Measurements from ENCODE around the gene DNAH2. TPM values are rescaled to one million over a fixed set of nuclear protein-coding genes. Genes with fewer than 3 reads are reported as not detected.

Gene DNAH2
- total RNA-seq, 1 donor: under 0.01 TPM

- no peak overlapping the region for H3K4me3 ChIP-seq (ENCODE audit: insufficient read depth, low read length)
- H3K36me3 ChIP-seq (ENCODE audit: insufficient read depth, low read length): no peaks in the 10 kb centered on the region
- no peak overlapping the region for H2AFZ ChIP-seq (ENCODE audit: low read length)
- peaks cover 43% of the 10 kb centered on the region for H3K27me3 ChIP-seq (ENCODE audit: insufficient read depth, low read length)
- no peak overlapping the region for H3K27ac ChIP-seq (ENCODE audit: low read depth, low read length)
- DNase-seq (ENCODE audit: insufficient read length, low spot score, missing footprints): no peak
- peaks cover 4% of the 10 kb centered on the region for H3K4me1 ChIP-seq (ENCODE audit: insufficient read depth, low read length)
- H3K79me2 ChIP-seq (ENCODE audit: insufficient read depth, low read length): no peaks in the 10 kb centered on the region
- H3K9me3 ChIP-seq (ENCODE audit: low read depth, low read length): no peaks in the 10 kb centered on the region
- TF ChIP-seq, protein P1, sequence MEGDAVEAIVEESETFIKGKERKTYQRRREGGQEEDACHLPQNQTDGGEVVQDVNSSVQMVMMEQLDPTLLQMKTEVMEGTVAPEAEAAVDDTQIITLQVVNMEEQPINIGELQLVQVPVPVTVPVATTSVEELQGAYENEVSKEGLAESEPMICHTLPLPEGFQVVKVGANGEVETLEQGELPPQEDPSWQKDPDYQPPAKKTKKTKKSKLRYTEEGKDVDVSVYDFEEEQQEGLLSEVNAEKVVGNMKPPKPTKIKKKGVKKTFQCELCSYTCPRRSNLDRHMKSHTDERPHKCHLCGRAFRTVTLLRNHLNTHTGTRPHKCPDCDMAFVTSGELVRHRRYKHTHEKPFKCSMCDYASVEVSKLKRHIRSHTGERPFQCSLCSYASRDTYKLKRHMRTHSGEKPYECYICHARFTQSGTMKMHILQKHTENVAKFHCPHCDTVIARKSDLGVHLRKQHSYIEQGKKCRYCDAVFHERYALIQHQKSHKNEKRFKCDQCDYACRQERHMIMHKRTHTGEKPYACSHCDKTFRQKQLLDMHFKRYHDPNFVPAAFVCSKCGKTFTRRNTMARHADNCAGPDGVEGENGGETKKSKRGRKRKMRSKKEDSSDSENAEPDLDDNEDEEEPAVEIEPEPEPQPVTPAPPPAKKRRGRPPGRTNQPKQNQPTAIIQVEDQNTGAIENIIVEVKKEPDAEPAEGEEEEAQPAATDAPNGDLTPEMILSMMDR (IDR thresholded peaks at IDR 0.05; ENCODE audit: extremely low read depth, low read depth, low read length): no peak
- H3K4me2 ChIP-seq (ENCODE audit: insufficient read depth, low read length): no peak overlapping the region
- H4K20me1 ChIP-seq (ENCODE audit: insufficient read depth, low read length): no peaks in the 10 kb centered on the region
Observed at GRCh38 chr17:7781429-7781828, 63.9 kb downstream of the DNAH2 start.

GRCh38 chr17:7782240-7782639 lies 64.7 kb downstream of the DNAH2 start:
- TF ChIP-seq, protein P1 (IDR thresholded peaks at IDR 0.05; ENCODE audit: extremely low read depth, low read depth, low read length): peak; percentile 41
- Histone ChIP-seq H2AFZ (ENCODE audit: low read length) (no peak overlapping the region), H4K20me1 (ENCODE audit: insufficient read depth, low read length) (no peaks in the 10 kb centered on the region), H3K27me3 (ENCODE audit: insufficient read depth, low read length) (peaks cover 41% of the 10 kb centered on the region), H3K36me3 (ENCODE audit: insufficient read depth, low read length) (no peaks in the 10 kb centered on the region), H3K4me3 (ENCODE audit: insufficient read depth, low read length) (no peak overlapping the region), H3K9me3 (ENCODE audit: low read depth, low read length) (no peaks in the 10 kb centered on the region), H3K27ac (ENCODE audit: low read depth, low read length) (no peak overlapping the region), H3K4me1 (ENCODE audit: insufficient read depth, low read length) (peaks cover 4% of the 10 kb centered on the region), H3K4me2 (ENCODE audit: insufficient read depth, low read length) (no peak overlapping the region), H3K79me2 (ENCODE audit: insufficient read depth, low read length) (no peaks in the 10 kb centered on the region)
- DNase-seq (ENCODE audit: insufficient read length, low spot score, missing footprints): no peak

DNA sequence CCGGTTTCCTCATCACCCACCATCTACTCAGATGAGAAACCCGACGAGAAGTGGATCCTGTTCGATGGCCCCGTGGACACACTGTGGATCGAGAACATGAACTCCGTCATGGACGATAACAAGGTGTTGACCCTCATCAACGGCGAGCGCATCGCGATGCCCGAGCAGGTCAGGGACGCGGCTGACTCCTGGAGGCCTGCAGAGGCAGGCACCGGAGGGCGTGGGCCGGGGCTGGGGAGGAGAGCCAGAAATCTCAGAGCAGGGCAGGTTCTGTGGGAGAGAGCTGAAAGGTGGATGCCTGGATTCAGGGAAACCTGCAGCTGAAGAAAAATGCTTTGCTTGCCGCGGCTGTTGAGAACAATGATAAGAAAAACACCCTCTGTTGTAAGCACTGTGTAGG lies 69.3 kb downstream of the DNAH2 start:
- TF ChIP-seq, protein P1 (IDR thresholded peaks at IDR 0.05; ENCODE audit: extremely low read depth, low read depth, low read length): no peak
- Histone ChIP-seq H3K4me3 (ENCODE audit: insufficient read depth, low read length) (no peak overlapping the region), H3K9me3 (ENCODE audit: low read depth, low read length) (no peaks in the 10 kb centered on the region), H3K36me3 (ENCODE audit: insufficient read depth, low read length) (no peaks in the 10 kb centered on the region), H2AFZ (ENCODE audit: low read length) (no peak overlapping the region), H3K4me2 (ENCODE audit: insufficient read depth, low read length) (no peak overlapping the region), H3K4me1 (ENCODE audit: insufficient read depth, low read length) (no peaks in the 10 kb centered on the region), H3K27ac (ENCODE audit: low read depth, low read length) (no peak overlapping the region), H4K20me1 (ENCODE audit: insufficient read depth, low read length) (no peaks in the 10 kb centered on the region), H3K79me2 (ENCODE audit: insufficient read depth, low read length) (no peaks in the 10 kb centered on the region), H3K27me3 (ENCODE audit: insufficient read depth, low read length) (peaks cover 17% of the 10 kb centered on the region)
- no peak for DNase-seq (ENCODE audit: insufficient read length, low spot score, missing footprints)

DNA sequence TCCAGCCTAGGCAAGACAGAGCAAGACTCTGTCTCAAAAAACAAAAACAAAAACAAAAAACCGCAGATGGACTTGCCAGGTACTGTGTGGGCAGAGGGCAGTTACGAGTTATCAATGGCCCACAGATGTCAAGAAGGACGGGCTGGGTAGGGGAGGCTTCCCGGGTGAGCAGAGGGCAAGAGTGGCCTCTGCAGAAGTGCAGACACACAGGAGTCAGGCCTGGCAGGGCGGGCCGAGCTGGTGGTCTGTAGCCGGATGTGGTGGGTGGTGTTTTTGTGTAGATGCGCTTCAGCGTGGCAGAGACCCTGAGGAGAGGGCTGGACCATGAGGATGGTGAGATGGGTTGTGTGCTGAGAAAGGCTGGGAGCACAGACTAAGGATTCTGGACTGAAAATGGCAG lies 71.6 kb downstream of the DNAH2 start:
- Histone ChIP-seq H3K9me3 (ENCODE audit: low read depth, low read length) (no peaks in the 10 kb centered on the region), H3K27ac (ENCODE audit: low read depth, low read length) (no peak overlapping the region), H3K36me3 (ENCODE audit: insufficient read depth, low read length) (no peaks in the 10 kb centered on the region), H2AFZ (ENCODE audit: low read length) (no peak overlapping the region), H3K79me2 (ENCODE audit: insufficient read depth, low read length) (no peaks in the 10 kb centered on the region), H3K4me3 (ENCODE audit: insufficient read depth, low read length) (no peak overlapping the region), H3K27me3 (ENCODE audit: insufficient read depth, low read length) (peaks cover 6% of the 10 kb centered on the region), H3K4me1 (ENCODE audit: insufficient read depth, low read length) (no peaks in the 10 kb centered on the region), H3K4me2 (ENCODE audit: insufficient read depth, low read length) (no peak overlapping the region), H4K20me1 (ENCODE audit: insufficient read depth, low read length) (no peaks in the 10 kb centered on the region)
- TF ChIP-seq, protein P1 (IDR thresholded peaks at IDR 0.05; ENCODE audit: extremely low read depth, low read depth, low read length): no peak
- DNase-seq (ENCODE audit: insufficient read length, low spot score, missing footprints): no peak

Measured in osteoblast (primary cell).